HEK293 (cell line): ENCODE results near the gene CDC40.
A peak's percentile ranks its signal among the peaks of the same experiment; 100 is the strongest.

ENCODE experiments used
- CTCF ChIA-PET: fragments of 350-600 bp; formaldehyde crosslinking; extraction: SDS; loops from one replicate; lab custom pipeline; 2021; ENCODE audit warnings: antibody characterized with exemption; lab: Yijun Ruan, JAX
- POLR2A ChIA-PET: fragments of 300-600 bp; formaldehyde crosslinking; extraction: SDS; loops from one replicate; lab custom pipeline; 2020; ENCODE audit warnings: antibody characterized with exemption, inconsistent platforms; lab: Yijun Ruan, JAX
- H3K27ac ChIP-seq: fragments of 200-500 bp; sonication (Bioruptor generic); 2 replicates; pipeline ENCODE4 v1.5.1; 2014; ENCODE audit warnings: low read depth, low read length, control low read depth, inconsistent platforms; ENCODE audit errors: extremely low read depth
- H3K36me3 ChIP-seq, 2 experiments: fragments of 200-500 bp in 1 of 2; sonication (Bioruptor generic) in 1 of 2; 1 replicate in 1 of 2; 2 replicates in 1 of 2; pipeline ENCODE4 v1.5.1; 2014 to 2017; ENCODE audit warnings: inconsistent platforms in 2 of 2, low read length in 2 of 2; ENCODE audit not compliant: control insufficient read depth in 2 of 2, insufficient read depth in 1 of 2
- H3K4me1 ChIP-seq: fragments of 200-500 bp; sonication (Bioruptor generic); 2 replicates; pipeline ENCODE4 v1.5.1; 2014; ENCODE audit warnings: mild to moderate bottlenecking, low read length, inconsistent platforms; ENCODE audit not compliant: control insufficient read depth, insufficient read depth
- H3K4me3 ChIP-seq: 2 replicates; pipeline ENCODE4 v1.5.1; 2011; ENCODE audit warnings: low read depth, mild to moderate bottlenecking, control low read depth, low read length, moderate library complexity
- H3K9me3 ChIP-seq: fragments of 200-500 bp; sonication (Bioruptor generic); 2 replicates; pipeline ENCODE4 v1.5.1; 2014; ENCODE audit warnings: low read depth, low read length, inconsistent platforms; ENCODE audit not compliant: control insufficient read depth, insufficient read depth
- GLIS1 ChIP-seq: fragments of 450-650 bp; formaldehyde crosslinking; IDR thresholded peaks from 2 replicates; pipeline ENCODE4 v1.5.1; 2016; ENCODE audit warnings: missing biosample characterization, missing genetic modification characterization
- KLF1 ChIP-seq: fragments of 450-650 bp; formaldehyde crosslinking; IDR thresholded peaks from 2 replicates; pipeline ENCODE4 v1.5.1; 2016; ENCODE audit warnings: missing biosample characterization, missing genetic modification characterization
- KLF7 ChIP-seq: fragments of 450-650 bp; formaldehyde crosslinking; IDR thresholded peaks from 2 replicates; pipeline ENCODE4 v1.5.1; 2016; ENCODE audit warnings: missing biosample characterization, missing genetic modification characterization, borderline replicate concordance
- SALL2 ChIP-seq: fragments of 450-650 bp; formaldehyde crosslinking; IDR thresholded peaks from 2 replicates; pipeline ENCODE4 v1.5.0; 2017; ENCODE audit warnings: missing biosample characterization, mild to moderate bottlenecking, missing genetic modification characterization, borderline replicate concordance
- SP3 ChIP-seq: fragments of 450-650 bp; formaldehyde crosslinking; IDR thresholded peaks from 2 replicates; pipeline ENCODE4 v1.5.1; 2016; ENCODE audit warnings: missing biosample characterization, missing genetic modification characterization
- ZFP3 ChIP-seq: fragments of 450-650 bp; formaldehyde crosslinking; IDR thresholded peaks from 2 replicates; pipeline ENCODE4 v1.5.1; 2016; ENCODE audit warnings: low read depth, missing biosample characterization, missing genetic modification characterization
- ZFP37 ChIP-seq: fragments of 450-650 bp; formaldehyde crosslinking; IDR thresholded peaks from 2 replicates; pipeline ENCODE4 v1.5.1; 2016; ENCODE audit warnings: missing biosample characterization, missing genetic modification characterization
- ZNF146 ChIP-seq: fragments of 450-650 bp; formaldehyde crosslinking; IDR thresholded peaks from 2 replicates; pipeline ENCODE4 v1.5.1; 2016; ENCODE audit warnings: missing biosample characterization, missing genetic modification characterization
- ZNF157 ChIP-seq: fragments of 450-650 bp; formaldehyde crosslinking; IDR thresholded peaks from 2 replicates; pipeline ENCODE4 v1.5.1; 2016; ENCODE audit warnings: missing biosample characterization, missing genetic modification characterization
- ZNF16 ChIP-seq: fragments of 450-650 bp; formaldehyde crosslinking; IDR thresholded peaks from 2 replicates; pipeline ENCODE4 v1.5.1; 2016; ENCODE audit warnings: low read depth, missing biosample characterization, missing genetic modification characterization
- ZNF18 ChIP-seq: fragments of 450-650 bp; formaldehyde crosslinking; IDR thresholded peaks from 2 replicates; pipeline ENCODE4 v1.5.1; 2016; ENCODE audit warnings: missing biosample characterization, missing genetic modification characterization
- ZNF26 ChIP-seq: fragments of 450-650 bp; formaldehyde crosslinking; IDR thresholded peaks from 2 replicates; pipeline ENCODE4 v1.5.1; 2016; ENCODE audit warnings: missing biosample characterization, missing genetic modification characterization
- ZNF311 ChIP-seq: fragments of 450-650 bp; formaldehyde crosslinking; IDR thresholded peaks from 2 replicates; pipeline ENCODE4 v1.5.1; 2017; ENCODE audit warnings: missing biosample characterization, missing genetic modification characterization, borderline replicate concordance
- ZNF394 ChIP-seq: fragments of 450-650 bp; formaldehyde crosslinking; IDR thresholded peaks from 2 replicates; pipeline ENCODE4 v1.5.1; 2016; ENCODE audit warnings: missing biosample characterization, missing genetic modification characterization, mild to moderate bottlenecking, moderate library complexity, borderline replicate concordance
- ZNF501 ChIP-seq: fragments of 450-650 bp; formaldehyde crosslinking; IDR thresholded peaks from 2 replicates; pipeline ENCODE4 v1.5.1; 2016; ENCODE audit warnings: missing biosample characterization, missing genetic modification characterization
- ZNF529 ChIP-seq: fragments of 450-650 bp; formaldehyde crosslinking; IDR thresholded peaks from 2 replicates; pipeline ENCODE4 v1.5.1; 2017; ENCODE audit warnings: missing genetic modification characterization, missing biosample characterization; ENCODE audit not compliant: insufficient replicate concordance
- ZNF549 ChIP-seq: fragments of 450-650 bp; IDR thresholded peaks from 2 replicates; pipeline ENCODE4 v1.5.1; 2018; ENCODE audit warnings: missing biosample characterization, missing genetic modification characterization, mild to moderate bottlenecking, inconsistent platforms, moderate library complexity
- ZNF610 ChIP-seq: fragments of 450-650 bp; formaldehyde crosslinking; IDR thresholded peaks from 2 replicates; pipeline ENCODE4 v1.5.1; 2016; ENCODE audit warnings: missing biosample characterization, missing genetic modification characterization, borderline replicate concordance
- ZNF660 ChIP-seq: fragments of 450-650 bp; IDR thresholded peaks from 2 replicates; pipeline ENCODE4 v1.5.1; 2018; ENCODE audit warnings: missing biosample characterization, mild to moderate bottlenecking, missing genetic modification characterization
- ZNF768 ChIP-seq: fragments of 450-650 bp; formaldehyde crosslinking; IDR thresholded peaks from 2 replicates; pipeline ENCODE4 v1.5.1; 2018; ENCODE audit warnings: missing biosample characterization, mild to moderate bottlenecking, missing genetic modification characterization
- ZNF776 ChIP-seq: fragments of 450-650 bp; formaldehyde crosslinking; IDR thresholded peaks from 2 replicates; pipeline ENCODE4 v1.5.0; 2017; ENCODE audit warnings: missing biosample characterization, missing genetic modification characterization, borderline replicate concordance
- ZNF843 ChIP-seq: fragments of 450-650 bp; formaldehyde crosslinking; IDR thresholded peaks from 2 replicates; pipeline ENCODE4 v1.5.1; 2016; ENCODE audit warnings: missing biosample characterization, missing genetic modification characterization
- TF ChIP-seq, protein P1 (sequence below): fragments of 450-650 bp; formaldehyde crosslinking; IDR thresholded peaks from 2 replicates; pipeline ENCODE4 v1.5.1; 2016; ENCODE audit warnings: missing biosample characterization, missing genetic modification characterization

Gene CDC40

GRCh38 chr6:110207652-110208051 lies 27.4 kb downstream of the CDC40 start (continued):
- TF ChIP-seq GLIS1 (tag by site-specific recombination): no peak
- TF ChIP-seq ZNF26 (tag by site-specific recombination): no peak
- TF ChIP-seq ZNF776 (tag by site-specific recombination): no peak
- TF ChIP-seq KLF7 (tag by site-specific recombination): no peak
- peak; percentile 9 for TF ChIP-seq ZNF529 (tag by site-specific recombination)
- TF ChIP-seq ZNF549 (tag by site-specific recombination): 0 out of 2 replicates have a peak, but pooled peaks have one; percentile 19
- TF ChIP-seq ZNF660: 0 out of 2 replicates have a peak, but pooled peaks have one; percentile 27
- no peak for TF ChIP-seq ZNF18 (tag by site-specific recombination)
- TF ChIP-seq SALL2 (tag by site-specific recombination): no peak
- TF ChIP-seq ZNF311 (tag by site-specific recombination): no peak
- TF ChIP-seq ZFP37: no peak
- TF ChIP-seq, all 188 proteins: peak for 8

- Histone ChIP-seq H3K4me3 (no peak overlapping the region), H3K4me1 (no peaks in the 10 kb centered on the region), H3K27ac (no peak overlapping the region), H3K9me3 (no peaks in the 10 kb centered on the region), H3K36me3 (peaks cover 19 to 81% of the 10 kb centered on the region in 2 experiments)
- ChIA-PET POLR2A (no interaction called here), CTCF (interaction anchor here (0.6 kb wide), 1 partner anchor 1024 kb away, joined by 3 read pairs; no protein-coding TSS in a partner anchor)
- TF ChIP-seq, protein P1, sequence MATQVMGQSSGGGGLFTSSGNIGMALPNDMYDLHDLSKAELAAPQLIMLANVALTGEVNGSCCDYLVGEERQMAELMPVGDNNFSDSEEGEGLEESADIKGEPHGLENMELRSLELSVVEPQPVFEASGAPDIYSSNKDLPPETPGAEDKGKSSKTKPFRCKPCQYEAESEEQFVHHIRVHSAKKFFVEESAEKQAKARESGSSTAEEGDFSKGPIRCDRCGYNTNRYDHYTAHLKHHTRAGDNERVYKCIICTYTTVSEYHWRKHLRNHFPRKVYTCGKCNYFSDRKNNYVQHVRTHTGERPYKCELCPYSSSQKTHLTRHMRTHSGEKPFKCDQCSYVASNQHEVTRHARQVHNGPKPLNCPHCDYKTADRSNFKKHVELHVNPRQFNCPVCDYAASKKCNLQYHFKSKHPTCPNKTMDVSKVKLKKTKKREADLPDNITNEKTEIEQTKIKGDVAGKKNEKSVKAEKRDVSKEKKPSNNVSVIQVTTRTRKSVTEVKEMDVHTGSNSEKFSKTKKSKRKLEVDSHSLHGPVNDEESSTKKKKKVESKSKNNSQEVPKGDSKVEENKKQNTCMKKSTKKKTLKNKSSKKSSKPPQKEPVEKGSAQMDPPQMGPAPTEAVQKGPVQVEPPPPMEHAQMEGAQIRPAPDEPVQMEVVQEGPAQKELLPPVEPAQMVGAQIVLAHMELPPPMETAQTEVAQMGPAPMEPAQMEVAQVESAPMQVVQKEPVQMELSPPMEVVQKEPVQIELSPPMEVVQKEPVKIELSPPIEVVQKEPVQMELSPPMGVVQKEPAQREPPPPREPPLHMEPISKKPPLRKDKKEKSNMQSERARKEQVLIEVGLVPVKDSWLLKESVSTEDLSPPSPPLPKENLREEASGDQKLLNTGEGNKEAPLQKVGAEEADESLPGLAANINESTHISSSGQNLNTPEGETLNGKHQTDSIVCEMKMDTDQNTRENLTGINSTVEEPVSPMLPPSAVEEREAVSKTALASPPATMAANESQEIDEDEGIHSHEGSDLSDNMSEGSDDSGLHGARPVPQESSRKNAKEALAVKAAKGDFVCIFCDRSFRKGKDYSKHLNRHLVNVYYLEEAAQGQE (tag by site-specific recombination): no peak
- no peak for TF ChIP-seq ZNF843 (tag by site-specific recombination)
- TF ChIP-seq ZNF394 (tag by site-specific recombination): no peak
- no peak for TF ChIP-seq ZNF146
- TF ChIP-seq ZNF16 (tag by site-specific recombination): no peak
- TF ChIP-seq ZNF157 (tag by site-specific recombination): no peak
- no peak for TF ChIP-seq KLF1 (tag by site-specific recombination)
- TF ChIP-seq ZFP3 (tag by site-specific recombination): no peak
- TF ChIP-seq SP3 (tag by site-specific recombination): no peak
- TF ChIP-seq ZNF501 (tag by site-specific recombination): no peak
- TF ChIP-seq ZNF768: no peak
- TF ChIP-seq ZNF610 (tag by site-specific recombination): no peak
Observed at GRCh38 chr6:110211753-110212152, 31.5 kb downstream of the CDC40 start.
